ENCODE results near the gene FRMPD2. TPM values are rescaled to one million over a fixed set of nuclear protein-coding genes. Genes with fewer than 3 reads are reported as not detected.
A peak's percentile ranks its signal among the peaks of the same experiment; 100 is the strongest.

FRMPD2 gene
- total and polyA plus RNA-seq, 2 of the 4 experiments (the other 2 are of a cell fraction) = 0.18 TPM; not detected in 1

DNA sequence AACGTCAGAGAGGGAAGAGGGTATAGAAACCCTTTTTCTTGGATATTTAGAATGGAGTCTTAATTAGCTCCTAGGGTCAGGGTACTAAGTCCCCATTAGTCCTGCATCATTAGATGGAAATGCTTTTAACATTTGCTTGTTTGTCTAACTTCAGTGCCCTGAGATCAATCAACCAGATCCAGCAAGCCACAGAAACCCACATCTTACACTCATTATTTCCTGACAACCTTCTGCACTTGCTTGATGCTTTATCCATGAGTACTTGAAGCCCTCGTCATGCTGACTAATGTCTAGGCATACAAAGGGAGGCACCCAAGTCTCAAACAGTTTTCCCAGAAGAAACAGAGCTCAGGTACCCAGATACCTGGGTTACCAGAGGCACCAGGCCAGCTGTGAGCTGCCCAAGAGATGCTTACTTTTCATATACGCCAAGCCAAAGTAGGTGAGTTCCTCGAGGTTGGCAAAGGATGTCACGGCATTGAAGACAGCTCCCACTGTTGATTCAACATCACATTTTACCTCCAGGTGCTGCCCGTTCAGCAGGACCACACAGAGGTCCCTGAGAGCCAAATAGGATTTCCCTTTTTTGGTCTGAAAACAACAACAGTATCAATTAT lies 42.7 kb downstream of the FRMPD2 start:
- Histone ChIP-seq H3K56ac (ENCODE audit: extremely low read depth, insufficient read depth, low read length) (no peak overlapping the region), H3K14ac (replicated peaks; ENCODE audit: low read depth, low read length) (no peak overlapping the region), H3K27ac (ENCODE audit: insufficient read depth, low read length) (no peak overlapping the region), H3K4me1 (ENCODE audit: control insufficient read depth, insufficient read depth, low read length) (no peaks in the 10 kb centered on the region), H2BK5ac (ENCODE audit: low read depth, low read length, poor library complexity, severe bottlenecking) (no peak overlapping the region), H3K23ac (ENCODE audit: low read depth, low read length) (no peak overlapping the region), H4K8ac (ENCODE audit: low read depth in 2 of 2, low read length in 2 of 2) (no peak overlapping the region), H2AFZ (replicated peaks; ENCODE audit: low read length, poor library complexity) (no peak overlapping the region), H3K18ac (ENCODE audit: low read depth, low read length) (no peak overlapping the region), H2BK120ac (ENCODE audit: low read depth, low read length) (no peak overlapping the region), H2AK5ac (ENCODE audit: low read depth, low read length) (no peak overlapping the region), H2BK20ac (ENCODE audit: low read depth, low read length) (no peak overlapping the region), H3K9me1 (ENCODE audit: insufficient read depth, low read length) (no peaks in the 10 kb centered on the region), H4K20me1 (ENCODE audit: insufficient read depth, low read length) (no peaks in the 10 kb centered on the region), H4K5ac (ENCODE audit: low read depth, low read length) (no peak overlapping the region), H3K9me3 (ENCODE audit: control insufficient read depth, insufficient read depth, low read length) (no peaks in the 10 kb centered on the region), H3K4ac (ENCODE audit: low read depth, low read length) (no peak overlapping the region), H4K91ac (ENCODE audit: insufficient read depth, low read depth, low read length) (no peak overlapping the region), H3K79me1 (ENCODE audit: low read depth in 1 of 2, low read length in 2 of 2) (no peaks in the 10 kb centered on the region), H2BK15ac (ENCODE audit: low read depth, low read length) (no peak overlapping the region), H3K36me3 (ENCODE audit: control insufficient read depth, insufficient read depth, low read length) (no peaks in the 10 kb centered on the region), H3K4me3 (ENCODE audit: insufficient read depth, low read depth, low read length) (no peak overlapping the region), H2AK9ac (replicated peaks; ENCODE audit: low read depth, low read length, poor library complexity) (peak overlapping the region; percentile 42), H3K4me2 (ENCODE audit: low read depth, low read length) (no peak overlapping the region), H3K27me3 (ENCODE audit: control insufficient read depth, insufficient read depth, low read length) (peaks cover 17% of the 10 kb centered on the region), H3K9ac (ENCODE audit: low read depth, low read length) (no peak overlapping the region)
- intact Hi-C loops (cut with micrococcal nuclease) = no loop called here
- no TSS peak for BruUV-seq (replicated peaks)
- CTCF ChIA-PET = interaction anchor here (1.1 kb wide), 1 partner anchor 1268 kb away, joined by 3 read pairs; no protein-coding TSS in a partner anchor
- POLR2A ChIA-PET (ENCODE audit: unreplicated experiment) = no interaction called here
- 0% methylated on average over 1 of the region's 6 CpGs; no CpG with 5 or more reads in 1 of the 2 experiments for WGBS, 2 experiments (ENCODE audit: extremely low coverage in 2 of 2, insufficient read length in 1 of 2)
- no peak for DNase-seq
- in situ Hi-C loops (cut with MboI; ENCODE audit: low sequenced_read_pairs) = no loop called here
- ATAC-seq (ENCODE audit: low read depth) = no peak
- dilution Hi-C loops (cut with HindIII; ENCODE audit: low sequenced_read_pairs, unreplicated experiment) = no loop called here
- no peak for TF ChIP-seq FOS (IDR thresholded peaks at IDR 0.05; ENCODE audit: low read depth, low read length)
- TF ChIP-seq RCOR1 (IDR thresholded peaks at IDR 0.05; ENCODE audit: insufficient replicate concordance, low read length) = no peak
- no peak for TF ChIP-seq BHLHE40 (IDR thresholded peaks at IDR 0.05; ENCODE audit: low read depth, low read length)
- no peak for TF ChIP-seq POLR2A (IDR thresholded peaks at IDR 0.05; ENCODE audit: low read depth, low read length)
- TF ChIP-seq, protein P1, sequence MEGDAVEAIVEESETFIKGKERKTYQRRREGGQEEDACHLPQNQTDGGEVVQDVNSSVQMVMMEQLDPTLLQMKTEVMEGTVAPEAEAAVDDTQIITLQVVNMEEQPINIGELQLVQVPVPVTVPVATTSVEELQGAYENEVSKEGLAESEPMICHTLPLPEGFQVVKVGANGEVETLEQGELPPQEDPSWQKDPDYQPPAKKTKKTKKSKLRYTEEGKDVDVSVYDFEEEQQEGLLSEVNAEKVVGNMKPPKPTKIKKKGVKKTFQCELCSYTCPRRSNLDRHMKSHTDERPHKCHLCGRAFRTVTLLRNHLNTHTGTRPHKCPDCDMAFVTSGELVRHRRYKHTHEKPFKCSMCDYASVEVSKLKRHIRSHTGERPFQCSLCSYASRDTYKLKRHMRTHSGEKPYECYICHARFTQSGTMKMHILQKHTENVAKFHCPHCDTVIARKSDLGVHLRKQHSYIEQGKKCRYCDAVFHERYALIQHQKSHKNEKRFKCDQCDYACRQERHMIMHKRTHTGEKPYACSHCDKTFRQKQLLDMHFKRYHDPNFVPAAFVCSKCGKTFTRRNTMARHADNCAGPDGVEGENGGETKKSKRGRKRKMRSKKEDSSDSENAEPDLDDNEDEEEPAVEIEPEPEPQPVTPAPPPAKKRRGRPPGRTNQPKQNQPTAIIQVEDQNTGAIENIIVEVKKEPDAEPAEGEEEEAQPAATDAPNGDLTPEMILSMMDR (conservative IDR thresholded peaks at IDR 0.05; ENCODE audit: low read depth, low read length) = no peak
- no peak for TF ChIP-seq CEBPB (IDR thresholded peaks at IDR 0.05; ENCODE audit: low read depth, low read length)
- TF ChIP-seq SMC3 (IDR thresholded peaks at IDR 0.05; ENCODE audit: low read depth, low read length) = no peak
- TF ChIP-seq CHD1 (IDR thresholded peaks at IDR 0.05; ENCODE audit: low read depth, low read length) = no peak
- no peak for TF ChIP-seq MXI1 (IDR thresholded peaks at IDR 0.05; ENCODE audit: borderline replicate concordance, low read depth, low read length)
- no peak for TF ChIP-seq MAZ (IDR thresholded peaks at IDR 0.05; ENCODE audit: borderline replicate concordance, low read depth, low read length)
- no peak for TF ChIP-seq RFX5 (IDR thresholded peaks at IDR 0.05; ENCODE audit: low read depth, low read length)
- TF ChIP-seq ELK1 (IDR thresholded peaks at IDR 0.05; ENCODE audit: borderline replicate concordance, low read depth, low read length) = no peak
- no peak for TF ChIP-seq MAFK (IDR thresholded peaks at IDR 0.05; ENCODE audit: low read depth, low read length)
- TF ChIP-seq RAD21 (IDR thresholded peaks at IDR 0.05; ENCODE audit: low read length) = no peak
- TF ChIP-seq NFE2L2 (IDR thresholded peaks at IDR 0.05; ENCODE audit: low read depth, low read length) = no peak
- TF ChIP-seq USF2 (IDR thresholded peaks at IDR 0.05; ENCODE audit: low read depth, low read length) = no peak
